Measurements from ENCODE around the gene MACO1. TPM values are rescaled to one million over a fixed set of nuclear protein-coding genes. Genes with fewer than 3 reads are reported as not detected.

The MACO1 gene
- total and polyA plus RNA-seq, 9 of the 15 experiments (the other 6 are each of a cell fraction or from before 2014, with no cell fraction given) = 4.6 to 28.4 (median 21.7) TPM

- TF ChIP-seq ZNF511 (CRISPR knock-in tag; IDR thresholded peaks at IDR 0.05) = peak; percentile 85
- TF ChIP-seq ZNF324 (CRISPR knock-in tag; IDR thresholded peaks at IDR 0.05) = no peak
- TF ChIP-seq SNRNP70 (optimal IDR thresholded peaks at IDR 0.05; ENCODE audit: low read depth, low read length) = no peak
- no peak for TF ChIP-seq POLR3G (IDR thresholded peaks at IDR 0.05; ENCODE audit: extremely low read depth, insufficient read length, insufficient replicate concordance)
- peak; percentile 64; the same call in 1 of the 2 replicates for TF ChIP-seq NCOA1 (IDR thresholded peaks at IDR 0.05; ENCODE audit: low read depth)
- TF ChIP-seq NR4A1 (CRISPR knock-in tag; IDR thresholded peaks at IDR 0.05) = no peak
- TF ChIP-seq NR4A1 (tag; IDR thresholded peaks at IDR 0.05) = peak; percentile 52; the same call in 1 of the 2 replicates
- TF ChIP-seq FOXK2 (conservative IDR thresholded peaks at IDR 0.05 in 1 of 2, IDR thresholded peaks at IDR 0.05 in 1 of 2; ENCODE audit: low read depth in 2 of 2) = no peak; a peak in 1 of 4 replicates
- TF ChIP-seq CBFB (CRISPR knock-in tag; IDR thresholded peaks at IDR 0.05) = peak; percentile 58; the same call in 1 of the 2 replicates
- peak; percentile 91 for TF ChIP-seq CHD2 (IDR thresholded peaks at IDR 0.05; ENCODE audit: low read depth, low read length)
- peak; percentile 41; the same call in 1 of the 2 replicates for TF ChIP-seq KDM2B (CRISPR knock-in tag; IDR thresholded peaks at IDR 0.05)
- TF ChIP-seq MCM2 (IDR thresholded peaks at IDR 0.05; ENCODE audit: low read depth) = no peak
- peak; percentile 52; the same call in 1 of the 2 replicates for TF ChIP-seq CBX1 (IDR thresholded peaks at IDR 0.05; ENCODE audit: low read depth)
- no peak for TF ChIP-seq DNMT1 (IDR thresholded peaks at IDR 0.05)
- peak; percentile 44 for TF ChIP-seq REST (IDR thresholded peaks at IDR 0.05; ENCODE audit: borderline replicate concordance)
- 0 out of 2 replicates have a peak, but pooled peaks have one; percentile 36 for TF ChIP-seq REST (CRISPR knock-in tag; IDR thresholded peaks at IDR 0.05; ENCODE audit: low read depth)
- peak; percentile 61 to 96; a peak in 3 of 4 replicates for TF ChIP-seq HDAC1 (IDR thresholded peaks at IDR 0.05)
- TF ChIP-seq HOXB6 (CRISPR knock-in tag; IDR thresholded peaks at IDR 0.05; ENCODE audit: borderline replicate concordance) = no peak
- TF ChIP-seq FOXJ2 (tag; IDR thresholded peaks at IDR 0.05) = no peak
- no peak for TF ChIP-seq ZBTB17 (CRISPR knock-in tag; IDR thresholded peaks at IDR 0.05)
- peak; percentile 33 for TF ChIP-seq SMARCE1 (IDR thresholded peaks at IDR 0.05)
These were observed at the start of gene MACO1 (continued) for GRCh38 chr1:25430073-25430966.

All from K562 (cell line).